OCI-LY3 (cell line): ENCODE results near the gene AADAC.

Source experiments
- H2AFZ ChIP-seq: fragments of 200-600, 300-600 bp; shearing (Covaris generic); 2 replicates; pipeline ENCODE4 v1.6.0; 2014; ENCODE audit warnings: antibody characterized with exemption, low read depth, low read length
- H3K27ac ChIP-seq: fragments of 200-600, 300-600 bp; sonication (generic); 2 replicates; pipeline ENCODE4 v1.5.1; 2014; ENCODE audit warnings: mild to moderate bottlenecking, low read length, moderate library complexity, mixed read lengths
- H3K27me3 ChIP-seq: fragments of 200-600, 300-600 bp; sonication (generic); 2 replicates; pipeline ENCODE4 v1.6.1; 2014; ENCODE audit warnings: low read depth, low read length, mixed read lengths
- H3K36me3 ChIP-seq: fragments of 200-600, 300-600 bp; sonication (generic); replicated peaks from 2 replicates; pipeline ENCODE3; 2014; ENCODE audit warnings: low read depth, low read length, mixed read lengths
- H3K4me1 ChIP-seq: fragments of 300-600, 200-600 bp; sonication (generic); 2 replicates; pipeline ENCODE4 v1.6.1; 2014; ENCODE audit warnings: low read length, mixed read lengths
- H3K4me2 ChIP-seq: fragments of 200-600, 300-600 bp; sonication (generic); 2 replicates; pipeline ENCODE4 v1.6.1; 2014; ENCODE audit warnings: low read length, mixed read lengths
- H3K4me3 ChIP-seq: fragments of 300-600, 200-600 bp; sonication (generic); 2 replicates; pipeline ENCODE4 v1.5.1; 2014; ENCODE audit warnings: antibody characterized with exemption, mild to moderate bottlenecking, low read length, moderate library complexity
- H3K79me2 ChIP-seq: fragments of 300-600, 200-600 bp; shearing (Covaris generic); 2 replicates; pipeline ENCODE4 v1.6.1; 2014; ENCODE audit warnings: mild to moderate bottlenecking, low read length, mixed read lengths
- H3K9ac ChIP-seq: fragments of 300-600, 200-600 bp; shearing (Covaris generic); 2 replicates; pipeline ENCODE4 v1.6.0; 2014; ENCODE audit warnings: mild to moderate bottlenecking, low read length, moderate library complexity
- H3K9me3 ChIP-seq: fragments of 200-600, 300-600 bp; shearing (Covaris generic); 2 replicates; pipeline ENCODE4 v1.6.1; 2014; ENCODE audit warnings: low read length, mixed read lengths; ENCODE audit not compliant: insufficient read depth
- H4K20me1 ChIP-seq: fragments of 200-600, 300-600 bp; sonication (generic); 2 replicates; pipeline ENCODE4 v1.6.1; 2016; ENCODE audit warnings: low read length, mixed read lengths; ENCODE audit not compliant: insufficient read depth
- EZH2phosphoT487 ChIP-seq: fragments of 200-600 bp; shearing (Covaris generic); IDR thresholded peaks from 2 replicates; pipeline ENCODE4 v1.6.1; 2018; ENCODE audit warnings: antibody characterized with exemption, mixed run types, low read depth
- TF ChIP-seq, protein P1 (sequence below): fragments of 200-600, 300-600 bp; sonication (generic); IDR thresholded peaks from 2 replicates; pipeline ENCODE4 v1.5.1; 2014; ENCODE audit warnings: antibody characterized with exemption, low read length, low read depth

AADAC gene

DNA sequence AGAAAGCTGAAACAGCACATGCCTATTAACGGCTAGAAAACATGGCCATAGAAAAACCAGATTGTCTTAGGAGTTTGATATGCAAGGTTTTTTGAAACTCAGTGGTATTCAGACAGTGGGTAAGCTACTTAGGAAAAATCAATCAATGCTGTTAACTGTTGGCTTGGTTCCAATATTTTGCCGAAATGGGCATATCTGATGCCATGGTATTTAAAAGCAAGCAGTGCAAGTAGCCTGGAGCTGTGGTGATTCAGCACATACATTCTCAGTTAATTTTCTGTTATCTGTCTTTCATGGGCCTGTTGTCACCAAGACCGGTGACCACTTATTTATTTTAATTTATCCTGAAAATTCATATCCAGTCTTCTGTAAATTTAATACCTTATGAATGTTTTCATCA, 42.2 kb downstream of the AADAC start:
- Histone ChIP-seq H2AFZ (no peak overlapping the region), H3K4me1 (no peaks in the 10 kb centered on the region), H3K79me2 (no peaks in the 10 kb centered on the region), H3K27ac (no peak overlapping the region), H3K9me3 (no peaks in the 10 kb centered on the region), H4K20me1 (no peaks in the 10 kb centered on the region), H3K36me3 (no peaks in the 10 kb centered on the region), H3K27me3 (no peaks in the 10 kb centered on the region), H3K4me3 (no peak overlapping the region), H3K4me2 (no peak overlapping the region), H3K9ac (no peak overlapping the region)
- no peak for TF ChIP-seq EZH2phosphoT487
- TF ChIP-seq, protein P1, sequence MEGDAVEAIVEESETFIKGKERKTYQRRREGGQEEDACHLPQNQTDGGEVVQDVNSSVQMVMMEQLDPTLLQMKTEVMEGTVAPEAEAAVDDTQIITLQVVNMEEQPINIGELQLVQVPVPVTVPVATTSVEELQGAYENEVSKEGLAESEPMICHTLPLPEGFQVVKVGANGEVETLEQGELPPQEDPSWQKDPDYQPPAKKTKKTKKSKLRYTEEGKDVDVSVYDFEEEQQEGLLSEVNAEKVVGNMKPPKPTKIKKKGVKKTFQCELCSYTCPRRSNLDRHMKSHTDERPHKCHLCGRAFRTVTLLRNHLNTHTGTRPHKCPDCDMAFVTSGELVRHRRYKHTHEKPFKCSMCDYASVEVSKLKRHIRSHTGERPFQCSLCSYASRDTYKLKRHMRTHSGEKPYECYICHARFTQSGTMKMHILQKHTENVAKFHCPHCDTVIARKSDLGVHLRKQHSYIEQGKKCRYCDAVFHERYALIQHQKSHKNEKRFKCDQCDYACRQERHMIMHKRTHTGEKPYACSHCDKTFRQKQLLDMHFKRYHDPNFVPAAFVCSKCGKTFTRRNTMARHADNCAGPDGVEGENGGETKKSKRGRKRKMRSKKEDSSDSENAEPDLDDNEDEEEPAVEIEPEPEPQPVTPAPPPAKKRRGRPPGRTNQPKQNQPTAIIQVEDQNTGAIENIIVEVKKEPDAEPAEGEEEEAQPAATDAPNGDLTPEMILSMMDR: no peak

- Histone ChIP-seq H3K9me3 (no peaks in the 10 kb centered on the region), H3K4me2 (no peak overlapping the region), H3K4me1 (no peaks in the 10 kb centered on the region), H3K79me2 (no peaks in the 10 kb centered on the region), H4K20me1 (no peaks in the 10 kb centered on the region), H3K4me3 (no peak overlapping the region), H3K36me3 (no peaks in the 10 kb centered on the region), H2AFZ (no peak overlapping the region), H3K27me3 (no peaks in the 10 kb centered on the region), H3K9ac (no peak overlapping the region), H3K27ac (no peak overlapping the region)
- TF ChIP-seq, protein P1: no peak
- no peak for TF ChIP-seq EZH2phosphoT487
These were observed 42.7 kb downstream of the AADAC start for GRCh38 chr3:151856641-151857040.

DNA sequence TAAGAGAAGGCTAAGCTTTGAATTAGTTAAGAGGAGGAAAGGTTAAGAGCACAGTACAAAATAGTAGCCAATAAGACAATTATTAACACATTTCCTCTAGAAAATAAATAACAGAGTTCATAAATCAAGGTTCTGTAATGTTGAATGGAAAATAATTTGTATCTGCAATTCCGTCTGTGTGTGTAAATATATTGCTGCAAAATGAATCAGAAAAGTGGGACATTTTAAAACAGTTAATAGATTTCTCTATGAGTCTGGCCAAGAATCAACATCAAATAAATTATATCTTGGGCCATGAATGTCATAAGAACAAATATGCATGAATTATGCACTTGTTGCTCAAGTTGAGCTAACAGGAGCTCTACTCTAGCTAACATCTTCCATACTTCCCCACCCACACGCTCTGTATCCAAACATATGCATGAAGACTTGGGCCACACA, 45.3 kb downstream of the AADAC start:
- H2AFZ ChIP-seq: no peak overlapping the region
- H3K79me2 ChIP-seq: no peaks in the 10 kb centered on the region
- no peaks in the 10 kb centered on the region for H3K9me3 ChIP-seq
- H3K27me3 ChIP-seq: no peaks in the 10 kb centered on the region
- H3K4me3 ChIP-seq: no peak overlapping the region
- no peak overlapping the region for H3K27ac ChIP-seq
- no peaks in the 10 kb centered on the region for H3K36me3 ChIP-seq
- H3K9ac ChIP-seq: no peak overlapping the region
- no peaks in the 10 kb centered on the region for H3K4me1 ChIP-seq
- H3K4me2 ChIP-seq: no peak overlapping the region
- H4K20me1 ChIP-seq: no peaks in the 10 kb centered on the region
- TF ChIP-seq EZH2phosphoT487: no peak
- TF ChIP-seq, protein P1: no peak

GRCh38 chr3:151859905-151860304, 46.0 kb downstream of the AADAC start:
- Histone ChIP-seq H4K20me1 (no peaks in the 10 kb centered on the region), H2AFZ (no peak overlapping the region), H3K79me2 (no peaks in the 10 kb centered on the region), H3K27ac (no peak overlapping the region), H3K4me2 (no peak overlapping the region), H3K4me3 (no peak overlapping the region), H3K9ac (no peak overlapping the region), H3K36me3 (no peaks in the 10 kb centered on the region), H3K9me3 (no peaks in the 10 kb centered on the region), H3K4me1 (no peaks in the 10 kb centered on the region), H3K27me3 (no peaks in the 10 kb centered on the region)
- TF ChIP-seq EZH2phosphoT487: no peak
- TF ChIP-seq, protein P1: no peak
